CD4-positive, alpha-beta T cell (primary cell): ENCODE results near the gene HMGCS2. TPM values are rescaled to one million over a fixed set of nuclear protein-coding genes. Genes with fewer than 3 reads are reported as not detected.

ENCODE experiments used
- ATAC-seq: fragments of 200-7000 bp; cut with Tn5 transposase; one replicate; pipeline ENCODE4 v1.10.0; 2022; ENCODE audit warnings: mild to moderate bottlenecking; ENCODE audit not compliant: poor library complexity
- CTCF ChIA-PET: fragments of 350-600 bp; sonication (Branson Sonifier 250); formaldehyde crosslinking; loops from one replicate; lab custom pipeline; 2021; ENCODE audit warnings: antibody characterized with exemption, inconsistent platforms; lab: Charles Lee
- POLR2A ChIA-PET: fragments of 350-600 bp; sonication (Branson Sonifier 250); formaldehyde crosslinking; loops from one replicate; lab custom pipeline; 2021; ENCODE audit warnings: antibody characterized with exemption, inconsistent platforms; lab: Charles Lee
- DNase-seq, 14 experiments: peaks; one replicate each; pipeline ENCODE4 v3.0.0-alpha.2; 2013 to 2020; ENCODE audit warnings: mixed read lengths in 2 of 14
- H3K27ac ChIP-seq, 2 donors: one replicate each; pipeline versions ENCODE4 v1.5.1 to v1.7.0; 2013; ENCODE audit warnings: low read length in 2 of 2, low read depth in 1 of 2, mild to moderate bottlenecking in 1 of 2
- H3K27me3 ChIP-seq, 2 experiments: 1 replicate in 1 of 2; 2 replicates in 1 of 2; pipeline versions ENCODE4 v1.6.1 to v1.7.0; 2013; ENCODE audit warnings: low read length in 2 of 2, control low read depth in 1 of 2, mild to moderate bottlenecking in 1 of 2, moderate library complexity in 1 of 2; ENCODE audit not compliant: insufficient read depth in 2 of 2, control insufficient read depth in 1 of 2
- H3K36me3 ChIP-seq: one replicate; pipeline ENCODE4 v1.6.1; 2013; ENCODE audit warnings: low read length, control low read depth; ENCODE audit not compliant: insufficient read depth
- H3K4me1 ChIP-seq: one replicate; pipeline ENCODE4 v1.6.1; 2013; ENCODE audit warnings: low read length, control low read depth; ENCODE audit not compliant: insufficient read depth
- H3K4me3 ChIP-seq: one replicate; pipeline ENCODE4 v1.5.1; 2013; ENCODE audit warnings: mild to moderate bottlenecking, low read length, moderate library complexity
- H3K9me3 ChIP-seq, 2 experiments: 1 replicate in 1 of 2; 2 replicates in 1 of 2; pipeline versions ENCODE4 v1.6.1 to v1.7.0; 2013; ENCODE audit warnings: low read length in 2 of 2, mild to moderate bottlenecking in 2 of 2, control low read depth in 1 of 2, moderate library complexity in 1 of 2; ENCODE audit not compliant: control insufficient read depth in 1 of 2, insufficient read depth in 1 of 2
- H3K27ac Mint-ChIP-seq: one replicate; pipeline ENCODE4 v1.8.0; 2020; ENCODE audit warnings: mixed read lengths
- H3K27me3 Mint-ChIP-seq: one replicate; pipeline ENCODE4 v1.8.0; 2021; ENCODE audit warnings: mixed read lengths
- H3K36me3 Mint-ChIP-seq: one replicate; pipeline ENCODE4 v1.8.0; 2021; ENCODE audit warnings: low read depth, mixed read lengths
- H3K4me1 Mint-ChIP-seq: one replicate; pipeline ENCODE4 v1.8.0; 2021; ENCODE audit warnings: low read depth, mixed read lengths
- H3K4me3 Mint-ChIP-seq: one replicate; pipeline ENCODE4 v1.8.0; 2020; ENCODE audit warnings: mild to moderate bottlenecking, mixed read lengths
- H3K9me3 Mint-ChIP-seq: one replicate; pipeline ENCODE4 v1.8.0; 2020; ENCODE audit warnings: mixed read lengths
- CTCF ChIP-seq: fragments of 200-600 bp; IDR thresholded peaks from one replicate; pipeline ENCODE4 v1.8.0; 2022; ENCODE audit warnings: antibody characterized with exemption, mild to moderate bottlenecking
- intact Hi-C, 2 experiments: fragments of 100-400 bp; cut with DNase I in 1 of 2; cut with micrococcal nuclease in 1 of 2; formaldehyde crosslinking; loops; one replicate each; pipeline versions ENCODE4 v1.15.1 to v1.9.0; 2023 to 2025; cut with DNase I, micrococcal nuclease
- total RNA-seq, 174 experiments: library from RNA in 2 of 174; stranded (reverse) in 2 of 174; gene quantifications; one replicate each; pipeline ENCODE4 v1.2.3 and lab custom pipeline; 2021 to 2026

The HMGCS2 gene
- total RNA-seq, 2 experiments from 2014 or later = not detected

- Mint-ChIP-seq H3K36me3 (no peaks in the 10 kb centered on the region), H3K4me1 (no peaks in the 10 kb centered on the region), H3K27ac (no peak overlapping the region), H3K27me3 (peaks cover 11% of the 10 kb centered on the region), H3K4me3 (no peak overlapping the region), H3K9me3 (no peaks in the 10 kb centered on the region)
- Histone ChIP-seq H3K9me3 (no peaks in the 10 kb centered on the region), H3K4me1 (no peaks in the 10 kb centered on the region), H3K4me3 (no peak overlapping the region), H3K36me3 (no peaks in the 10 kb centered on the region), H3K27ac (no peak overlapping the region), H3K27me3 (peaks cover 6 to 8% of the 10 kb centered on the region in 2 experiments)
- intact Hi-C loops = loop anchor here in 1 of 2 experiments (5.0 kb wide), 1 partner anchor 50 kb away; no protein-coding TSS in a partner anchor
- no peak for TF ChIP-seq CTCF
- ATAC-seq (no peak), DNase-seq (no peak)
- POLR2A ChIA-PET = no interaction called here
- CTCF ChIA-PET = no interaction called here
Measured at GRCh38 chr1:119772298-119772697, 3.6 kb upstream of the HMGCS2 start.

GRCh38 chr1:119771770-119772169 is 3.1 kb upstream of the HMGCS2 start:
- DNase-seq (no peak), ATAC-seq (no peak)
- H3K9me3 Mint-ChIP-seq = no peaks in the 10 kb centered on the region
- no peaks in the 10 kb centered on the region for H3K36me3 Mint-ChIP-seq
- H3K9me3 ChIP-seq = no peaks in the 10 kb centered on the region
- H3K27me3 Mint-ChIP-seq = peaks cover 16% of the 10 kb centered on the region
- no peak overlapping the region for H3K4me3 ChIP-seq
- intact Hi-C loops = loop anchor here in 1 of 2 experiments (5.0 kb wide), 1 partner anchor 49 kb away; no protein-coding TSS in a partner anchor
- no peak overlapping the region for H3K4me3 Mint-ChIP-seq
- H3K27ac ChIP-seq = no peak overlapping the region
- no peaks in the 10 kb centered on the region for H3K4me1 ChIP-seq
- peaks cover 9 to 14% of the 10 kb centered on the region in 2 experiments for H3K27me3 ChIP-seq
- no peaks in the 10 kb centered on the region for H3K4me1 Mint-ChIP-seq
- no peak for TF ChIP-seq CTCF
- no peak overlapping the region for H3K27ac Mint-ChIP-seq
- ChIA-PET POLR2A (no interaction called here), CTCF (no interaction called here)
- H3K36me3 ChIP-seq = no peaks in the 10 kb centered on the region

- Histone ChIP-seq H3K27me3 (peaks cover 9 to 21% of the 10 kb centered on the region in 2 experiments), H3K36me3 (no peaks in the 10 kb centered on the region), H3K9me3 (no peaks in the 10 kb centered on the region), H3K27ac (no peak overlapping the region), H3K4me3 (no peak overlapping the region), H3K4me1 (no peaks in the 10 kb centered on the region)
- no peaks in the 10 kb centered on the region for H3K4me1 Mint-ChIP-seq
- TF ChIP-seq CTCF = no peak
- no peak for ATAC-seq
- H3K27me3 Mint-ChIP-seq = peaks cover 20% of the 10 kb centered on the region
- no peak for DNase-seq
- CTCF ChIA-PET = no interaction called here
- no peaks in the 10 kb centered on the region for H3K36me3 Mint-ChIP-seq
- H3K4me3 Mint-ChIP-seq = no peak overlapping the region
- H3K27ac Mint-ChIP-seq = no peak overlapping the region
- no peaks in the 10 kb centered on the region for H3K9me3 Mint-ChIP-seq
- intact Hi-C loops = loop anchor here in 1 of 2 experiments (5.0 kb wide), 1 partner anchor 49 kb away; no protein-coding TSS in a partner anchor
- POLR2A ChIA-PET = no interaction called here
Measured at GRCh38 chr1:119771016-119771415, 2.3 kb upstream of the HMGCS2 start.
